ENCODE results near the gene CPEB4.

The CPEB4 gene

GRCh38 chr5:173859408-173860159, 28.6 kb upstream of the CPEB4 start:
- DNase-seq (ENCODE audit: low read depth) = no peak

- DNase-seq (ENCODE audit: low read depth) = no peak
Measured at GRCh38 chr5:173862047-173862477, 26.1 kb upstream of the CPEB4 start.

GRCh38 chr5:173863359-173863758, 24.8 kb upstream of the CPEB4 start:
- no peak for DNase-seq (ENCODE audit: low read depth)

GRCh38 chr5:173864126-173865050, 23.8 kb upstream of the CPEB4 start:
- no peak for DNase-seq (ENCODE audit: low read depth)

GRCh38 chr5:173866243-173866857, 21.8 kb upstream of the CPEB4 start:
- DNase-seq (ENCODE audit: low read depth) = no peak

GRCh38 chr5:173866858-173867679, 21.1 kb upstream of the CPEB4 start:
- no peak for DNase-seq (ENCODE audit: low read depth)

GRCh38 chr5:173868096-173868880, 19.9 kb upstream of the CPEB4 start:
- DNase-seq (ENCODE audit: low read depth) = no peak

GRCh38 chr5:173869316-173869715, 18.8 kb upstream of the CPEB4 start:
- no peak for DNase-seq (ENCODE audit: low read depth)

GRCh38 chr5:173872957-173873305, 15.2 kb upstream of the CPEB4 start:
- DNase-seq (ENCODE audit: low read depth) = no peak

GRCh38 chr5:173873306-173873922, 14.7 kb upstream of the CPEB4 start:
- no peak for DNase-seq (ENCODE audit: low read depth)

- DNase-seq (ENCODE audit: low read depth) = no peak
Measured at GRCh38 chr5:173875189-173875588, 13.0 kb upstream of the CPEB4 start.

- no peak for DNase-seq (ENCODE audit: low read depth)
Measured at GRCh38 chr5:173878224-173878967, 9.8 kb upstream of the CPEB4 start.

- DNase-seq (ENCODE audit: low read depth) = no peak
Measured at GRCh38 chr5:173880306-173880985, 7.7 kb upstream of the CPEB4 start.

GRCh38 chr5:173881811-173882575, 6.2 kb upstream of the CPEB4 start:
- DNase-seq (ENCODE audit: low read depth) = no peak

GRCh38 chr5:173882632-173883031, 5.5 kb upstream of the CPEB4 start:
- no peak for DNase-seq (ENCODE audit: low read depth)

GRCh38 chr5:173883347-173883924, 4.7 kb upstream of the CPEB4 start:
- DNase-seq (ENCODE audit: low read depth) = no peak

- no peak for DNase-seq (ENCODE audit: low read depth)
Measured at GRCh38 chr5:173884402-173885053, 3.6 kb upstream of the CPEB4 start.

GRCh38 chr5:173885054-173885443, 3.1 kb upstream of the CPEB4 start:
- no peak for DNase-seq (ENCODE audit: low read depth)

Measured in activated T-cell treated with anti-CD3 and anti-CD28 coated beads for 1 hour (primary cell).